C4-2B (cell line): ENCODE measurements around the gene MX2.

Experiments used
- CTCF ChIP-seq: fragments of 450-650 bp; conservative IDR thresholded peaks from 2 replicates; pipeline ENCODE4 v1.5.1; 2017; ENCODE audit warnings: mild to moderate bottlenecking
- ZFX ChIP-seq: fragments of 450-650 bp; IDR thresholded peaks from 2 replicates; pipeline ENCODE4 v1.6.1; 2017

DNA sequence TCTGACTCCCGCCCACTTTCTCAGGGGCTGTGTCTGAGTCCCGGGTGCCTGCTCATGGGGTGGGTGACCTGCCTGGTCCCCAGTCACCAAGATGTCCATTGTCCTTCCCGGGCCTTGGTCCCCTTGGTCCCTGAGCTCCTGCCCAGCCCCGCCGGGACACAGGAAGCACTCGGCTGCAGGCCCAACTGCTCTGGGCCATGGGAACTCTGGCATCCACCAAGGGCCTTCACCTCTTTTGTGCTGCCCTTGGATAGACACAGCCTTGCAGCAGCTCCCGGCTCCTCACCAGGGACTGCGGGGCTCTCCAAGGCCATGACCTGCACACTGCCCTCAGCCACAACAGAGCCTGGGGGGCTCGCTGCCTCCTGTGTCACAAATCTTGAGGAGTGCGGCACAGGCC is 42.1 kb downstream of the MX2 start:
- no peak for TF ChIP-seq CTCF
- TF ChIP-seq ZFX, result no peak
